ENCODE data around the gene ZNF410.

DNA sequence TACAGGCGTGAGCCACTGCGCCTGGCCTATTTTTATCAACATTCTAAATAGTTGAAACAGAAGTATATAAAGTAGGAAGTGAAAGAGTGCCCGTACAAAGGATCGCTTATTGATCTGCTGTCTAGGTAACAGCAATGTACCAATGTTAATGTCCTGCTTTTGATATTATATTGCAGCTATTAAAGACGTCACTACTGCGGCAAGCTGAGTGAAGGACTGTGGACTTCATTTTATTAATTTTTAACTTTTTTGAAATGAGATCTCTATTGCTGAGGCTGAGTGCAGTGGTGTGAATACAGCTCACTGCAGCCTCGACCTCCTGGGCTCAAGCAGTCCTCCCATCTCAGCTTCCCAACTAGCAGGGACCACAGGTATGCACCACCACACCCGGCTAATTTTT, 24.2 kb upstream of the ZNF410 start:
- TF ChIP-seq, protein P1, sequence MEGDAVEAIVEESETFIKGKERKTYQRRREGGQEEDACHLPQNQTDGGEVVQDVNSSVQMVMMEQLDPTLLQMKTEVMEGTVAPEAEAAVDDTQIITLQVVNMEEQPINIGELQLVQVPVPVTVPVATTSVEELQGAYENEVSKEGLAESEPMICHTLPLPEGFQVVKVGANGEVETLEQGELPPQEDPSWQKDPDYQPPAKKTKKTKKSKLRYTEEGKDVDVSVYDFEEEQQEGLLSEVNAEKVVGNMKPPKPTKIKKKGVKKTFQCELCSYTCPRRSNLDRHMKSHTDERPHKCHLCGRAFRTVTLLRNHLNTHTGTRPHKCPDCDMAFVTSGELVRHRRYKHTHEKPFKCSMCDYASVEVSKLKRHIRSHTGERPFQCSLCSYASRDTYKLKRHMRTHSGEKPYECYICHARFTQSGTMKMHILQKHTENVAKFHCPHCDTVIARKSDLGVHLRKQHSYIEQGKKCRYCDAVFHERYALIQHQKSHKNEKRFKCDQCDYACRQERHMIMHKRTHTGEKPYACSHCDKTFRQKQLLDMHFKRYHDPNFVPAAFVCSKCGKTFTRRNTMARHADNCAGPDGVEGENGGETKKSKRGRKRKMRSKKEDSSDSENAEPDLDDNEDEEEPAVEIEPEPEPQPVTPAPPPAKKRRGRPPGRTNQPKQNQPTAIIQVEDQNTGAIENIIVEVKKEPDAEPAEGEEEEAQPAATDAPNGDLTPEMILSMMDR (IDR thresholded peaks at IDR 0.05; ENCODE audit: borderline replicate concordance, extremely low read depth, low read length, poor library complexity, severe bottlenecking): no peak
- no peak for TF ChIP-seq EZH2 (IDR thresholded peaks at IDR 0.05; ENCODE audit: borderline replicate concordance, low read depth, low read length, severe bottlenecking)

Data from DND-41 (cell line).